C4-2B (cell line): ENCODE data around the gene SPDYE4.

Source experiments
- H3K27ac ChIP-seq: fragments of 450-650 bp; 2 replicates; pipeline ENCODE4 v1.5.1; 2017
- ZFX ChIP-seq: fragments of 450-650 bp; IDR thresholded peaks from 2 replicates; pipeline ENCODE4 v1.6.1; 2017
- TF ChIP-seq, protein P1 (sequence below): fragments of 450-650 bp; conservative IDR thresholded peaks from 2 replicates; pipeline ENCODE4 v1.5.1; 2017; ENCODE audit warnings: mild to moderate bottlenecking

Gene SPDYE4

GRCh38 chr17:8719291-8720246 lies 38.8 kb downstream of the SPDYE4 start:
- H3K27ac ChIP-seq = no peak overlapping the region
- no peak for TF ChIP-seq ZFX
- TF ChIP-seq, protein P1, sequence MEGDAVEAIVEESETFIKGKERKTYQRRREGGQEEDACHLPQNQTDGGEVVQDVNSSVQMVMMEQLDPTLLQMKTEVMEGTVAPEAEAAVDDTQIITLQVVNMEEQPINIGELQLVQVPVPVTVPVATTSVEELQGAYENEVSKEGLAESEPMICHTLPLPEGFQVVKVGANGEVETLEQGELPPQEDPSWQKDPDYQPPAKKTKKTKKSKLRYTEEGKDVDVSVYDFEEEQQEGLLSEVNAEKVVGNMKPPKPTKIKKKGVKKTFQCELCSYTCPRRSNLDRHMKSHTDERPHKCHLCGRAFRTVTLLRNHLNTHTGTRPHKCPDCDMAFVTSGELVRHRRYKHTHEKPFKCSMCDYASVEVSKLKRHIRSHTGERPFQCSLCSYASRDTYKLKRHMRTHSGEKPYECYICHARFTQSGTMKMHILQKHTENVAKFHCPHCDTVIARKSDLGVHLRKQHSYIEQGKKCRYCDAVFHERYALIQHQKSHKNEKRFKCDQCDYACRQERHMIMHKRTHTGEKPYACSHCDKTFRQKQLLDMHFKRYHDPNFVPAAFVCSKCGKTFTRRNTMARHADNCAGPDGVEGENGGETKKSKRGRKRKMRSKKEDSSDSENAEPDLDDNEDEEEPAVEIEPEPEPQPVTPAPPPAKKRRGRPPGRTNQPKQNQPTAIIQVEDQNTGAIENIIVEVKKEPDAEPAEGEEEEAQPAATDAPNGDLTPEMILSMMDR = no peak

DNA sequence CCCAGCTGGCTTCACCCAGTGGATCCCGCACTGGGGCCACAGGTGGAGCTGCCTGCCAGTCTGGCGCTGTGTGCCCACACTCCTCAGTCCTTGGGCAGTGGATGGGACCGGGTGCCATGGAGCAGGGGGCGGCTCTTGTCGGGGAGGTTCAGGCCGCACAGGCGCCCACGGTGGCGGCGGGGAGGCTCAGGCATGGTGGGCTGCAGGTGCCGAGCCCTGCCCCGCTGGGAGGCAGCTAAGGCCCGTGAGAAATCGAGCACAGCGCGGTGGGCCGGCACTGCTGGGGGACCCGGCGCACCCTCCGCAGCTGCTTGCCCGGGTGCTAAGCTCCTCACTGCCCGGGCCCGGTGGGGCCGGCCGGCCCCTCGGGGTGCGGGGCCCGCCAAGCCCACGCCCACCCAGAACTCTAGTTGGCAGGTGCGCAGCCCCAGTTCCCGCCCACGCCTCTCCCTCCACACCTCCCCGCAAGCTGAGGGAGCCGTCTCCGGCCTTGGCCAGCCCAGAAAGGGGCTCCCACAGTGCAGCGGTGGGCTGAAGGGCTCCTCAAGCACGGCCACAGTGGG lies 40.3 kb downstream of the SPDYE4 start:
- no peak overlapping the region for H3K27ac ChIP-seq
- TF ChIP-seq, protein P1 = no peak
- no peak for TF ChIP-seq ZFX

GRCh38 chr17:8713878-8714277 lies 44.5 kb downstream of the SPDYE4 start:
- no peak overlapping the region for H3K27ac ChIP-seq
- TF ChIP-seq, protein P1 = no peak
- TF ChIP-seq ZFX = no peak

- no peak overlapping the region for H3K27ac ChIP-seq
- TF ChIP-seq, protein P1 = no peak
- no peak for TF ChIP-seq ZFX
Measured at GRCh38 chr17:8713315-8713714, 45.0 kb downstream of the SPDYE4 start.

- H3K27ac ChIP-seq = no peak overlapping the region
- TF ChIP-seq, protein P1 = no peak
- TF ChIP-seq ZFX = no peak
Measured at GRCh38 chr17:8712698-8713097, 45.6 kb downstream of the SPDYE4 start.

DNA sequence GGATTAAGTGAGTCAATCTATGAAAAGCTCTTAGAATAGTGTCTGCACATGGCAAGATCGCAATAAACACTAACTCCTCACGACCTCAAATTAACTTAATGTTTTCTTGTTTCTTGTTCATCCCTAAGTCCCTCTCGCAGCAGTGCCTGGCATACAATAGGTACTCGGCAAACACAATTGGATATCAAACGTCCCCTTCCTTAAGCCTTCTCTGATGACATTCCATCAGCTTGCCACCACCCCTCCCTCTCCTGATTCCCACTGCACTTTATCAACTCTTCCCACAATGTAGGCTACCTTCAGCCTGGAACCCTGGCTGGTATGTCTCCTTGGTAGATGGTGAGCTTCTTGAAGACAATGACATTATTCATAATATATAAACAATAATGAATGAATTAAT lies 47.1 kb downstream of the SPDYE4 start:
- H3K27ac ChIP-seq = no peak overlapping the region
- TF ChIP-seq ZFX = no peak
- TF ChIP-seq, protein P1 = no peak

- no peak overlapping the region for H3K27ac ChIP-seq
- TF ChIP-seq, protein P1 = no peak
- TF ChIP-seq ZFX = no peak
Measured at GRCh38 chr17:8710813-8711212, 47.5 kb downstream of the SPDYE4 start.
